Gastroesophageal sphincter (tissue), 4 donors: ENCODE results near the gene PPM1B. TPM values are rescaled to one million over a fixed set of nuclear protein-coding genes. Genes with fewer than 3 reads are reported as not detected.

Experiments used
- ATAC-seq: fragments of 150-250 bp; one replicate; pipeline ENCODE4 v1.9.1; 2016; ENCODE audit warnings: mild to moderate bottlenecking, moderate library complexity
- H3K27ac ChIP-seq, 4 donors: fragments of 200-600 bp; sonication (generic) in 3 of 4; 1 replicate in 3 of 4; 2 replicates in 1 of 4; pipeline ENCODE4 v1.5.1; 2016 to 2019
- H3K27me3 ChIP-seq: fragments of 200-600 bp; sonication (generic); one replicate; pipeline ENCODE4 v1.5.1; 2019
- H3K36me3 ChIP-seq, 2 donors: fragments of 200-600 bp; sonication (generic); one replicate each; pipeline ENCODE4 v1.5.1; 2019; ENCODE audit warnings: control low read depth in 1 of 2
- H3K4me1 ChIP-seq, 3 donors: fragments of 200-600 bp; sonication (generic); 1 replicate in 2 of 3; 2 replicates in 1 of 3; pipeline ENCODE4 v1.5.1; 2016 to 2019; ENCODE audit warnings: control low read depth in 2 of 3
- H3K4me3 ChIP-seq, 2 donors: fragments of 200-600 bp; sonication (generic); one replicate each; pipeline ENCODE4 v1.5.1; 2019; ENCODE audit warnings: mild to moderate bottlenecking in 1 of 2, moderate library complexity in 1 of 2
- H3K9me3 ChIP-seq, 3 donors: fragments of 200-600 bp; sonication (generic); one replicate each; pipeline ENCODE4 v1.5.1; 2017 to 2019; ENCODE audit warnings: control low read depth in 2 of 3
- CTCF ChIP-seq, 4 experiments: fragments of 200-600 bp in 2 of 4; fragments of 450-650 bp in 2 of 4; sonication (generic) in 1 of 4; IDR thresholded peaks; one replicate each; pipeline ENCODE4 v1.5.1; 2017 to 2019; ENCODE audit warnings: antibody characterized with exemption in 4 of 4, mild to moderate bottlenecking in 2 of 4, moderate library complexity in 2 of 4
- EP300 ChIP-seq: sonication (generic); formaldehyde crosslinking; IDR thresholded peaks from one replicate; pipeline ENCODE4 v1.6.1; 2017; ENCODE audit warnings: antibody characterized with exemption, mild to moderate bottlenecking
- POLR2A ChIP-seq, 2 donors: fragments of 450-650 bp; IDR thresholded peaks; one replicate each; pipeline ENCODE4 v1.6.1; 2017; ENCODE audit warnings: antibody characterized with exemption in 2 of 2, mild to moderate bottlenecking in 2 of 2, moderate library complexity in 1 of 2
- POLR2AphosphoS5 ChIP-seq: sonication (generic); formaldehyde crosslinking; IDR thresholded peaks from one replicate; pipeline ENCODE4 v1.6.1; 2017; ENCODE audit warnings: antibody characterized with exemption
- WGBS, 2 donors: methylation state at CpG; one replicate each; pipeline ENCODE4 v1.1.5; 2018; ENCODE audit warnings: low coverage in 1 of 2; 5-methylcytosine and 5-hydroxymethylcytosine counted together
- total RNA-seq, 4 donors: library from RNA; depleted of rRNA; stranded (reverse); fragments of >200 nt; gene quantifications; one replicate each; pipeline ENCODE4 v1.1.0, GENCODE V29; 2016

Gene PPM1B
- total RNA-seq, 4 donors from 2014 or later = 62.9 to 125 (median 81.3) TPM

GRCh38 chr2:44139741-44140140 is 28.9 kb upstream of the PPM1B start:
- Histone ChIP-seq H3K36me3 (no peaks in the 10 kb centered on the region), H3K27me3 (no peaks in the 10 kb centered on the region), H3K27ac (no peak overlapping the region), H3K4me3 (no peak overlapping the region), H3K4me1 (peaks cover 0 to 12% (median 0%) of the 10 kb centered on the region in 3 donors), H3K9me3 (no peaks in the 10 kb centered on the region)
- no peak for TF ChIP-seq EP300
- TF ChIP-seq CTCF (IDR thresholded peaks at IDR 0.05) = no peak
- no peak for TF ChIP-seq POLR2A (IDR thresholded peaks at IDR 0.05)
- WGBS, 2 donors = 64 to 89% methylated on average over 1 of the region's 1 CpG
- ATAC-seq = no peak

GRCh38 chr2:44142306-44142705 is 26.4 kb upstream of the PPM1B start:
- 87 to 89% methylated on average over 1 of the region's 1 CpG for WGBS, 2 donors
- no peak for ATAC-seq

GRCh38 chr2:44143701-44144100 is 25.0 kb upstream of the PPM1B start:
- ATAC-seq = no peak
- WGBS, 2 donors = 63 to 74% methylated on average over 3 of the region's 3 CpGs
- H3K9me3 ChIP-seq = no peaks in the 10 kb centered on the region
- H3K4me3 ChIP-seq = no peak overlapping the region
- no peaks in the 10 kb centered on the region for H3K27me3 ChIP-seq
- TF ChIP-seq POLR2A (IDR thresholded peaks at IDR 0.05) (no peak), CTCF (IDR thresholded peaks at IDR 0.05) (no peak), POLR2AphosphoS5 (no peak), EP300 (no peak)
- H3K36me3 ChIP-seq = no peaks in the 10 kb centered on the region
- H3K4me1 ChIP-seq = no peaks in the 10 kb centered on the region
- H3K27ac ChIP-seq = no peak overlapping the region

More at GRCh38 chr2:44142306-44142705, 26.4 kb upstream of the PPM1B start:
- TF ChIP-seq POLR2AphosphoS5 = no peak
- no peak for TF ChIP-seq CTCF (IDR thresholded peaks at IDR 0.05)
- TF ChIP-seq POLR2A (IDR thresholded peaks at IDR 0.05) = no peak
- no peak for TF ChIP-seq EP300
- Histone ChIP-seq H3K4me3 (no peak overlapping the region), H3K36me3 (no peaks in the 10 kb centered on the region), H3K9me3 (no peaks in the 10 kb centered on the region), H3K4me1 (no peaks in the 10 kb centered on the region), H3K27ac (no peak overlapping the region), H3K27me3 (no peaks in the 10 kb centered on the region)

- Histone ChIP-seq H3K4me1 (no peaks in the 10 kb centered on the region), H3K27me3 (peaks cover 10% of the 10 kb centered on the region), H3K9me3 (no peaks in the 10 kb centered on the region), H3K36me3 (no peaks in the 10 kb centered on the region), H3K27ac (no peak overlapping the region), H3K4me3 (no peak overlapping the region)
- WGBS, 2 donors = 43% methylated on average over 1 of the region's 1 CpG; no CpG with 5 or more reads in 1 of the 2 donors
- ATAC-seq = no peak
- no peak for TF ChIP-seq CTCF (IDR thresholded peaks at IDR 0.05)
- TF ChIP-seq POLR2AphosphoS5 = no peak
- no peak for TF ChIP-seq POLR2A (IDR thresholded peaks at IDR 0.05)
- TF ChIP-seq EP300 = no peak
These were observed 19.7 kb upstream of the PPM1B start for GRCh38 chr2:44148999-44149398.

GRCh38 chr2:44150473-44150872 is 18.2 kb upstream of the PPM1B start:
- H3K36me3 ChIP-seq = no peaks in the 10 kb centered on the region
- TF ChIP-seq POLR2A (IDR thresholded peaks at IDR 0.05) = no peak
- TF ChIP-seq EP300 = no peak
- TF ChIP-seq POLR2AphosphoS5 = no peak

More at GRCh38 chr2:44150473-44150872, 18.2 kb upstream of the PPM1B start:
- no peaks in the 10 kb centered on the region for H3K9me3 ChIP-seq
- no peak overlapping the region for H3K27ac ChIP-seq
- no peaks in the 10 kb centered on the region for H3K4me1 ChIP-seq
- peaks cover 10% of the 10 kb centered on the region for H3K27me3 ChIP-seq
- H3K4me3 ChIP-seq = no peak overlapping the region
- no CpG with 5 or more reads among the region's 3 CpGs for WGBS, 2 donors
- ATAC-seq = no peak
